Measurements from ENCODE around the gene SETBP1.

DNA sequence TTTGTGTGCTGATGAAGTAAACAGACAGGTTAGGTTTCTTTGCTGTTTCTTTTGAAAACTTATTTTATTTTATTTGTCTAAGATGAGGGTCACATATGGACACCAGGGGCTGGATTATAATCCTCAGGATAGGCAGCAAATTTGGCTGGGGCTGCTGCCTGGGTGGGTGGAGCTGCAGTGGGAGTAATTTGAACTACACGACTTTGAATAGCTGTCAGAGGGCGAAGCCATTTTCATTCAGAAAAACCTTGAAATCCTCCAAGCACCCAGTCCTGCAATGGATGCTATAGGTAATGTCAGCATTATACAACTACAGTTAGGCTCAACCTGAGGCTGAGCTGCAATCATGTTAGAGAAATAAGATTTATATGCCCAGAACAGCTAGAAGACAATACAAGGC is 16.6 kb downstream of the SETBP1 start:
- TF ChIP-seq, protein P1, sequence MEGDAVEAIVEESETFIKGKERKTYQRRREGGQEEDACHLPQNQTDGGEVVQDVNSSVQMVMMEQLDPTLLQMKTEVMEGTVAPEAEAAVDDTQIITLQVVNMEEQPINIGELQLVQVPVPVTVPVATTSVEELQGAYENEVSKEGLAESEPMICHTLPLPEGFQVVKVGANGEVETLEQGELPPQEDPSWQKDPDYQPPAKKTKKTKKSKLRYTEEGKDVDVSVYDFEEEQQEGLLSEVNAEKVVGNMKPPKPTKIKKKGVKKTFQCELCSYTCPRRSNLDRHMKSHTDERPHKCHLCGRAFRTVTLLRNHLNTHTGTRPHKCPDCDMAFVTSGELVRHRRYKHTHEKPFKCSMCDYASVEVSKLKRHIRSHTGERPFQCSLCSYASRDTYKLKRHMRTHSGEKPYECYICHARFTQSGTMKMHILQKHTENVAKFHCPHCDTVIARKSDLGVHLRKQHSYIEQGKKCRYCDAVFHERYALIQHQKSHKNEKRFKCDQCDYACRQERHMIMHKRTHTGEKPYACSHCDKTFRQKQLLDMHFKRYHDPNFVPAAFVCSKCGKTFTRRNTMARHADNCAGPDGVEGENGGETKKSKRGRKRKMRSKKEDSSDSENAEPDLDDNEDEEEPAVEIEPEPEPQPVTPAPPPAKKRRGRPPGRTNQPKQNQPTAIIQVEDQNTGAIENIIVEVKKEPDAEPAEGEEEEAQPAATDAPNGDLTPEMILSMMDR (IDR thresholded peaks at IDR 0.05), result no peak
- no peak for TF ChIP-seq POLR2A (IDR thresholded peaks at IDR 0.05)
